COLO668 (cell line): ENCODE results near the gene HOXA10.

ENCODE experiments used
- DNase-seq: peaks from one replicate; lab custom pipeline; 2025; ENCODE audit not compliant: unreplicated experiment; lab: John Stamatoyannopoulos, UW

HOXA10 gene

GRCh38 chr7:27191833-27192545 lies 17.9 kb upstream of the HOXA10 start:
- DNase-seq = no peak

- no peak for DNase-seq
Observed at GRCh38 chr7:27191161-27191731, 17.1 kb upstream of the HOXA10 start.

- no peak for DNase-seq
Observed at GRCh38 chr7:27189997-27190748, 16.1 kb upstream of the HOXA10 start.

- DNase-seq = no peak
Observed at GRCh38 chr7:27189295-27189996, 15.3 kb upstream of the HOXA10 start.

GRCh38 chr7:27188386-27189294 lies 14.5 kb upstream of the HOXA10 start:
- DNase-seq = no peak

- DNase-seq = no peak
Observed at GRCh38 chr7:27187475-27188385, 13.6 kb upstream of the HOXA10 start.

GRCh38 chr7:27186668-27187474 lies 12.8 kb upstream of the HOXA10 start:
- DNase-seq = no peak

GRCh38 chr7:27185854-27186667 lies 11.9 kb upstream of the HOXA10 start:
- no peak for DNase-seq

GRCh38 chr7:27185013-27185853 lies 11.1 kb upstream of the HOXA10 start, which contains the start of gene HOXA11:
HOXA11 (minus strand) TSS chr7:27185232; CDS start chr7:27185144, 88 bp downstream.
- DNase-seq = no peak

GRCh38 chr7:27184337-27185012 lies 10.4 kb upstream of the HOXA10 start:
- DNase-seq = peak; percentile 79

- no peak for DNase-seq
Observed at GRCh38 chr7:27183682-27184336, 9.7 kb upstream of the HOXA10 start.

GRCh38 chr7:27182861-27183681 lies 9.0 kb upstream of the HOXA10 start:
- DNase-seq = peak; percentile 82

GRCh38 chr7:27182285-27182841 lies 8.2 kb upstream of the HOXA10 start:
- no peak for DNase-seq

GRCh38 chr7:27181795-27182275 lies 7.7 kb upstream of the HOXA10 start:
- DNase-seq = no peak
